ENCODE results near the gene CD209.
"Not testable (repeated sequence)": the region's sequence is repeated elsewhere in the genome, so short reads cannot be mapped to it uniquely, and the experiment has no call there.

CD209 gene

DNA sequence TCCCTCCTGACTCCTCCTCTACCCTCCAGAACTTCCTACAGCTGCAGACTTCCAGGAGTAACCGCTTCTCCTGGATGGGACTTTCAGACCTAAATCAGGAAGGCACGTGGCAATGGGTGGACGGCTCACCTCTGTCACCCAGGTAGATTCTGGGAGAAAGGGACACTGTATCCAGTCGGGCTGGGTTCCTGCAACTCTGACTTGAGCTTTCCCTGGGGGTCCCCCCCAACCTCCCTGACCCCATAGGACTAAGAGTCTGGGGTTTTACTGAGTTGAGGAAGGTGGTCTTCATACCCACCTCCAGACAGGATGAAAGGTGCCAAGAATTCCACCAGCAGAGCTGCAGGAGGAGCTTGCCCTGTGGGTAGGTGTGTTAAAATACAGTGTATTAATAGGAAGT, 20.2 kb upstream of the CD209 start:
- FAIRE-seq = no peak

- FAIRE-seq = no peak
Observed at GRCh38 chr19:7766535-7766934, 19.2 kb upstream of the CD209 start.

DNA sequence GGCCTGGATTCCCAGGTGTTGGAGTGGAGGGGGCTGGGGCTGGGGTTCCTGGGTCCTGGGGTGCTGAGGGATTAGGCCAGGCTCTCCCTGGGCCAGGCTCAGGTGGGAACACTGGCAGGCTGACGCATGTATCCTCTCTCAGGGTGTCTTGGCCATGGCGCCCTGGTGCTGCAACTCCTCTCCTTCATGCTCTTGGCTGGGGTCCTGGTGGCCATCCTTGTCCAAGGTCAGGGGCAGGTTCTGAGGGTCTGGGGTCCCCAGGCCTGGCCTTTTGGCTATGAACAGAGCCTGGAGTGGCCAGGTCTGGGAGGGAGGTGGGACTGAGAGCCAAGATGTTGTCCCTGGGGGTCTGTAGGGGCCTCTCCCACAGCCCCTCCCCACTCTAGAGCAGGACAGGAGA, 17.7 kb upstream of the CD209 start:
- FAIRE-seq = not testable (repeated sequence)

- FAIRE-seq = peak; percentile 29
Observed at GRCh38 chr19:7764157-7764556, 16.8 kb upstream of the CD209 start.

DNA sequence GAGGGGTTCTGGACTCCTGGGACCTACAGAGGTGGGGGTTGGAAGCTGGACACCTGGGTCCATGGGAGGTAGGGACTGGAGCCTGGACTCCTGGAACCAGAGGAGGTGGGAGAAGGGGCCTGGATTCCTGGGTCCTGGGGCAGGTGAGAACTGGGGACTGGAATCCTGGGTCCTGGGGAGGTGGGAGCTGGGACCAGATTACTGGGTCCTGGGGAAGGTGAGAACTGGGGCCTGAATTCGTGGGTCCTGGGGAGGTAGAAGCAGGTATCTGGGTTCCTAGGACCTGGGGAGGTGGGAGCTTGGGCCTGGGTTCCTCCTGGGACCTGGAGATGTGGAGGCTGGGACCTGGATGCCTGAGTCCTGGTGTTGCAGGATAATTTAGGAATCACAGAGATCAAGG, 16.4 kb upstream of the CD209 start:
- FAIRE-seq = no peak

DNA sequence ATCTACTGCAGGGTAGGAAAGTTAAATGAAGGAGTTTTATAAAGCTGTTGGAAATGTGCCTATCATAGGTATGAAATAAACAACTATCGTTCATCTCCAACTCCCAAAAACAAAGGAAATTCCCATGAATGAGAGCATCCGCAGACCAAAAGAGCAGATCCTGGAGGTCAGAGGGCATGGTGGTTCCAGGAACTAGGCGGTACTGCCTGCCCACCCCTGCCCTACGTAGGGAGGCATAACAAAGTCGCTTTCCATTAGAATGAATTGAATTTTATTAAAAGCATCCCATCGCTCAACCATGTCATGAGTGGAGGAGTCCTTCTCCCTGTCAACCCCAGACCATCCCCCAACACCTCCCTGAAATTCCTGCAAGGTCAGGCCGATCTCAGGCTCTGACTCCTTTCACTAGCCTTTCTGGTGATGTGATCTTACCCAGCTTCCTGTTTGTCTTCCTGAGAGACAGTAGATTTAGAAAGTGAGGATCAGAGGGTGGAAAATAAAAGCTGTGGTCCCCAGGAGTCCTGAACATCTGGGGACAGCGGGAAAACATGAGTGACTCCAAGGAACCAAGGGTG, 15.5 kb upstream of the CD209 start, which contains the start of gene CLEC4M:
CLEC4M (plus strand) TSS at position 525 of the 575 bp plus-strand sequence; CDS start at position 549, 24 bp downstream.
- FAIRE-seq = no peak

GRCh38 chr19:7759156-7759555, 11.8 kb upstream of the CD209 start:
- no peak for FAIRE-seq

- FAIRE-seq = no peak
Observed at GRCh38 chr19:7757358-7757757, 10.0 kb upstream of the CD209 start.

GRCh38 chr19:7756258-7756657, 8.9 kb upstream of the CD209 start:
- no peak for FAIRE-seq

GRCh38 chr19:7751157-7751783, 3.9 kb upstream of the CD209 start:
- no peak for FAIRE-seq

- FAIRE-seq = no peak
Observed at GRCh38 chr19:7748756-7749155, 1.4 kb upstream of the CD209 start.

DNA sequence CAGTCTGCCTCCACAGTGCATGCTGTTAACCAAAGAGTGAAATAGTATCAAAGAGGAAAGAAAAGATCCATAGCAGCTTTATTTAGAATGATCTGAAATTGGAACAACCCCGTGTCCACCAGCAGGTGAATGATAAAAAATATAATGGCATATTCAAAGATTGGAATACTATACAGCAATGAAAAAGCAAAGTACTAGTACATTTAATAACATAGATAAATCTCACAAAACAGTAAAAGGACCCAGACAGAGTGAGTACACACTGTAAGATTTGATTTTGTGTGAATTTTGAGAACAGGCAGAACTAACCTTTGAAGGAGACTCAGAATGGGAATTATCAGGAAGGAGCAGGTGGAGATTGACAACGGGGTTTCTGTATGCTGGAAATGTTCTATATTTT, 837 bp upstream of the CD209 start:
- FAIRE-seq = no peak

DNA sequence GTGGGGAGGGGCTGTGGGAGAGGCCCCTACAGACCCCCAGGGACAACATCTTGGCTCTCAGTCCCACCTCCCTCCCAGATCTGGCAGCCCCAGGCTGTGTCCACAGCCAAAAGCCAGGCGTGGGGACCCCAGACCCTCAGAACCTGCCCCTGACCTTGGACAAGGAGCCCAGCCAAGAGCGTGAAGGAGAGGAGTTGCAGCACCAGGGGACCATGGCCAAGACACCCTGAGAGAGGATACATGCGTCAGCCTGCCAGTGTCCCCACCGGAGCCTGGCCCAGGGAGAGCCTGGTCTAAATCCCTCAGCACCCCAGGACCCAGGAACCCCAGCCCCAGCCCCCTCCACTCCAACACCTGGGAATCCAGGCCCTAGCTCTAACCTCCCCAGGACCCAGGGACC, 1.0 kb downstream of the CD209 start:
- not testable (repeated sequence) for FAIRE-seq

- no peak for FAIRE-seq
Observed at GRCh38 chr19:7744871-7745650, 2.3 kb downstream of the CD209 start.

DNA sequence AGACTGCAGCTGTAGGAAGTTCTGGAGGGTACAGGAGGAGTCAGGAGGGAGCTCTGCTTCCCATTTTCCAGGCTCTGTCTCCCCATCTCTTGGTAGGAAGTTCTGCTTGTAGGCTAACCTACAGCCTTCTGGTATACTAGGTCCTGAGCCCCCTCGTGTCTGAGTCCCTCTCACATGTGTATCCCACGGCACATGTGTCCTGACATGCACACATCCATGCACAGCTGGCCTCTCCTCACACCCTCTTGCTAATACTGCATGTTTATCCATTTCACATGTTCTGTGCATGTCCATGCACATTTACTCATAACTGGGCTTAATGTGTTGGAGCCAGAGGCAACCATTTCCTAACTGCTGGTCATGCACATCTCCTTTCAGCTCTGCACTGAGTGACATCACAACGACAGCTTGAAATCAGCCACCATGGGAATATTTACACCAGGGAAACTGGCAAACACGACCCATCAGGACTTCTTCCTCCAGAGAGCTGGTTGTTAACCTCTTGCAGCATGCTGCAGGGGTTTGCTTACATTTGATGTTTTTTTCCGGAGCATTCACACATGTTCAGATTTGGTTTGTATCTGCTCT, 3.0 kb downstream of the CD209 start:
- no peak for FAIRE-seq

- FAIRE-seq = no peak
Observed at GRCh38 chr19:7743425-7743841, 3.9 kb downstream of the CD209 start.

- FAIRE-seq = no peak
Observed at GRCh38 chr19:7742991-7743390, 4.3 kb downstream of the CD209 start.

DNA sequence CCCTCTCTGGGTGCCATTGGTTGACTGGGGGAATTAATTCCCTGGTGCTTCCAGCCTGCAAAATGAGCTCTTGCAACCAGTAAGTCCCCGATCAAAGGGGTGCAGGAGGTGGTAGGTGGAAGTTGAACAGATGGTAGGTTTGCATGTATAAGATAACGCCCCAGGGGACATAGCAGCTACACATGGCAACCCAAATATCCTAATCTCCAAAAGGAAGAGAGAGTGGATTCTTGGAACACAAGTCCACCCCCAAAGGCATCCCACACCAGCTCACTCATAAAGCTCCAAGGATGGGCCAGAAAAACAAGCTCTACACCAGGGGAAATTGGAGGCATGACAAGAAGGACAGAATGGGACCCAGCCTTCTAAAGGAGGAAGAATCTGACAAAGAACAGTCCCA, 4.8 kb downstream of the CD209 start:
- no peak for FAIRE-seq

GRCh38 chr19:7740682-7741054, 6.7 kb downstream of the CD209 start:
- no peak for FAIRE-seq

DNA sequence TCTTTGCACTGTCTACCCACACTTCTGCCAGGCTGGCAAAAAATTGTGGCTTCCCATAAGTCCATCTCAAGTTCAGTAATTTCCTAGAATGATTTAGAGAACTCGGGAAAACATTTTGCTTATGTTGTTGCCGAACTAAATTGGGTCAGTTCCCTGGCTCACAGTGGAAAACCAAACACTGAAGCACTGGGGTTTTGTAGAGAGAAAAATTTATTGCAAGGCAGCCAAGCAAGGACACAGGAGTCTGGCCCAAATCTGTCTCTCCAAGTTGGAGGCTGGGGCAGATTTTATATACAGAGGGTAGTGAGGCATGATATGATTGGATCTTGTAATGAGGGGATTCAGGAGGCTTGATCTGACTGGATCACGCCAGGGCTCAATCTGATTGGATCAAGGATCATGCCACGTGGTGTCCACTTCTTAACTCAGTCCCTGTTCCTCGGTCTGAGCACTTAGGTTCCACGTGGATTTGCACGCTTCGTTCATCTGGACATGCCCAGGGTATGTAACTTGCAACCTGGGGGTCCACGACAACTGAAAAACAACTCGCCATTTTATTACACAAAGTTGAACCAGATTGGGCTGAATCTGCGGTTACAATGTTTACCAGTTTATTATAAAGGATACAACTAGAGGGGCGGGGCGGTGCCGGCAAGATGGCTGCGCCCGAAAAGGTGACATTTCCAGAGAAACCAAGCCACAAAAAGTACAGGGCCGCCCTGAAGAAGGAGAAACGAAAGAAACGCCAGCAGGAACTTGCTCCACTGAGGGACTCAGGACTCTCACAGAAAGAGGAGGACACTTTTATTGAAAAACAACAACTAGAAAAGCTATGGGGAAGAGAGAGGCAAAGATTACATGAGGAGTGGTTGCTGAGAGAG, 7.3 kb downstream of the CD209 start:
- FAIRE-seq = no peak

GRCh38 chr19:7739211-7739755, 8.1 kb downstream of the CD209 start:
- no peak for FAIRE-seq

GRCh38 chr19:7738023-7738422, 9.3 kb downstream of the CD209 start:
- FAIRE-seq = no peak

Data from endometrium (tissue), 2 donors.